H1 (cell line): ENCODE results near the gene CHCHD6. TPM values are rescaled to one million over a fixed set of nuclear protein-coding genes. Genes with fewer than 3 reads are reported as not detected.

ENCODE experiments used
- CTCF ChIA-PET: fragments of 300-600 bp; sonication (Branson Sonifier 250); formaldehyde crosslinking; loops from one replicate; lab custom pipeline; 2021; ENCODE audit not compliant: partially characterized antibody; lab: Charles Lee
- POLR2A ChIA-PET: fragments of 300-600 bp; sonication (Branson Sonifier 250); formaldehyde crosslinking; loops from one replicate; lab custom pipeline; 2021; ENCODE audit warnings: inconsistent platforms; ENCODE audit not compliant: partially characterized antibody; lab: Charles Lee
- DNase-seq, 2 experiments: peaks; one replicate each; pipeline versions ENCODE4 v3.0.0 to v3.0.0-alpha.2; 2010 to 2022; ENCODE audit warnings: low spot score in 2 of 2, low read depth in 1 of 2, mixed read lengths in 1 of 2
- FAIRE-seq: peaks from 2 replicates; lab custom pipeline; 2011; peaks lifted over from hg19 to GRCh38; lab: Jason Lieb, UNC
- H2AFZ ChIP-seq: 2 replicates; pipeline ENCODE4 v1.8.1; 2012; ENCODE audit warnings: low read length, inconsistent platforms
- H2AK5ac ChIP-seq: 2 replicates; pipeline ENCODE4 v1.6.1; 2013; ENCODE audit warnings: low read depth, low read length
- H2BK120ac ChIP-seq: replicated peaks from 2 replicates; pipeline ENCODE3; 2013; ENCODE audit warnings: low read depth, low read length, inconsistent platforms
- H2BK12ac ChIP-seq: 2 replicates; pipeline ENCODE4 v1.6.1; 2013; ENCODE audit warnings: low read depth, low read length
- H2BK15ac ChIP-seq: 2 replicates; pipeline ENCODE4 v1.6.1; 2013; ENCODE audit warnings: low read length
- H2BK20ac ChIP-seq: 2 replicates; pipeline ENCODE4 v1.6.1; 2013; ENCODE audit warnings: low read length
- H2BK5ac ChIP-seq: 2 replicates; pipeline ENCODE4 v1.6.1; 2013; ENCODE audit warnings: low read depth, low read length
- H3K14ac ChIP-seq: 2 replicates; pipeline ENCODE4 v1.6.1; 2013; ENCODE audit warnings: inconsistent platforms; ENCODE audit not compliant: insufficient read length
- H3K18ac ChIP-seq: 2 replicates; pipeline ENCODE4 v1.6.1; 2013; ENCODE audit warnings: low read length; ENCODE audit errors: extremely low read depth
- H3K23ac ChIP-seq: 2 replicates; pipeline ENCODE4 v1.6.1; 2013; ENCODE audit warnings: inconsistent platforms; ENCODE audit not compliant: insufficient read length
- H3K23me2 ChIP-seq: 2 replicates; pipeline ENCODE4 v1.6.1; 2013; ENCODE audit warnings: low read depth, low read length
- H3K27ac ChIP-seq: 2 replicates; pipeline ENCODE4 v1.6.1; 2011; ENCODE audit warnings: low read depth, low read length, inconsistent platforms
- H3K27me3 ChIP-seq, 4 experiments: replicated peaks in 1 of 4; 1 replicate in 1 of 4; 2 replicates in 3 of 4; pipeline versions ENCODE4 v1.6.1 to v1.8.1; 2011 to 2013; ENCODE audit warnings: low read length in 3 of 4, mild to moderate bottlenecking in 3 of 4, inconsistent platforms in 2 of 4, mixed read lengths in 2 of 4, moderate library complexity in 1 of 4; ENCODE audit not compliant: control insufficient read depth in 3 of 4, insufficient read depth in 3 of 4; ENCODE audit errors: extremely low read depth in 1 of 4
- H3K36me3 ChIP-seq, 4 experiments: 2 replicates each; pipeline versions ENCODE4 v1.6.1 to v1.8.1; 2011 to 2013; ENCODE audit warnings: mild to moderate bottlenecking in 4 of 4, low read length in 3 of 4, moderate library complexity in 2 of 4, control low read depth in 1 of 4, inconsistent platforms in 1 of 4; ENCODE audit not compliant: insufficient read depth in 4 of 4, control insufficient read depth in 2 of 4
- H3K4ac ChIP-seq: replicated peaks from 2 replicates; pipeline ENCODE3; 2013; ENCODE audit warnings: low read length, low read depth, mixed read lengths, inconsistent platforms; ENCODE audit not compliant: insufficient read length
- H3K4me1 ChIP-seq, 4 experiments: replicated peaks in 1 of 4; 1 replicate in 1 of 4; 2 replicates in 3 of 4; pipeline versions ENCODE4 v1.6.1 to v1.8.1; 2011 to 2013; ENCODE audit warnings: low read length in 3 of 4, inconsistent platforms in 2 of 4, mixed read lengths in 1 of 4; ENCODE audit not compliant: insufficient read depth in 4 of 4, control insufficient read depth in 3 of 4
- H3K4me2 ChIP-seq, 2 experiments: 2 replicates each; pipeline versions ENCODE4 v1.6.1 to v1.8.1; 2011 to 2013; ENCODE audit warnings: low read depth in 2 of 2, low read length in 2 of 2, control low read depth in 1 of 2, inconsistent platforms in 1 of 2, mild to moderate bottlenecking in 1 of 2; ENCODE audit not compliant: insufficient read depth in 1 of 2
- H3K4me3 ChIP-seq, 4 experiments: fragments of 200-600, 300-600 bp in 1 of 4; sonication (generic), shearing (Covaris generic), sonication (Bioruptor Twin) in 1 of 4; 2 replicates each; pipeline versions ENCODE4 v1.5.1 to v1.8.1; 2011 to 2016; ENCODE audit warnings: low read length in 4 of 4, low read depth in 3 of 4, control low read depth in 2 of 4, inconsistent platforms in 2 of 4, mild to moderate bottlenecking in 2 of 4, mixed read lengths in 1 of 4, moderate library complexity in 1 of 4; ENCODE audit not compliant: insufficient read depth in 2 of 4; ENCODE audit errors: extremely low read depth in 1 of 4
- H3K56ac ChIP-seq: replicated peaks from 2 replicates; pipeline ENCODE3; 2013; ENCODE audit warnings: low read depth, mild to moderate bottlenecking, mixed read lengths, low read length, inconsistent platforms; ENCODE audit not compliant: insufficient read length
- H3K79me1 ChIP-seq: 2 replicates; pipeline ENCODE4 v1.6.1; 2013; ENCODE audit warnings: low read depth, low read length, control low read depth
- H3K79me2 ChIP-seq, 2 experiments: 2 replicates each; pipeline versions ENCODE4 v1.6.1 to v1.8.1; 2012 to 2013; ENCODE audit warnings: low read length in 2 of 2, mild to moderate bottlenecking in 2 of 2, inconsistent platforms in 1 of 2; ENCODE audit not compliant: insufficient read depth in 2 of 2, control insufficient read depth in 1 of 2
- H3K9ac ChIP-seq, 4 experiments: replicated peaks in 1 of 4; 1 replicate in 1 of 4; 2 replicates in 3 of 4; pipeline versions ENCODE4 v1.6.1 to v1.8.1; 2011 to 2013; ENCODE audit warnings: low read depth in 3 of 4, low read length in 3 of 4, control low read depth in 2 of 4, mild to moderate bottlenecking in 2 of 4, moderate library complexity in 2 of 4, inconsistent platforms in 1 of 4; ENCODE audit errors: extremely low read depth in 1 of 4
- H3K9me3 ChIP-seq, 2 experiments: 2 replicates each; pipeline versions ENCODE4 v1.6.1 to v1.8.1; 2012 to 2013; ENCODE audit warnings: mild to moderate bottlenecking in 2 of 2, moderate library complexity in 2 of 2, control low read depth in 1 of 2, inconsistent platforms in 1 of 2, low read depth in 1 of 2, low read length in 1 of 2, mixed read lengths in 1 of 2; ENCODE audit not compliant: insufficient read depth in 2 of 2
- H4K20me1 ChIP-seq, 2 experiments: replicated peaks in 1 of 2; 2 replicates each; pipeline versions ENCODE3 to v1.8.1; 2011 to 2013; ENCODE audit warnings: inconsistent platforms in 2 of 2, low read length in 2 of 2, mild to moderate bottlenecking in 1 of 2; ENCODE audit not compliant: insufficient read depth in 2 of 2, control insufficient read depth in 1 of 2
- H4K5ac ChIP-seq: 2 replicates; pipeline ENCODE4 v1.6.1; 2013; ENCODE audit warnings: low read length, low read depth, mixed read lengths, inconsistent platforms; ENCODE audit not compliant: insufficient read length
- H4K8ac ChIP-seq: 2 replicates; pipeline ENCODE4 v1.8.0; 2013; ENCODE audit warnings: mild to moderate bottlenecking, moderate library complexity, low read length, inconsistent platforms; ENCODE audit not compliant: insufficient read depth; ENCODE audit errors: extremely low read depth
- H4K91ac ChIP-seq: replicated peaks from 2 replicates; pipeline ENCODE3; 2013; ENCODE audit warnings: low read length, mixed read lengths, inconsistent platforms; ENCODE audit not compliant: insufficient read length
- EP300 ChIP-seq, 2 experiments: IDR thresholded peaks; 1 replicate in 1 of 2; 2 replicates in 1 of 2; pipeline ENCODE4 v1.6.1; 2011 to 2012; ENCODE audit warnings: low read depth in 2 of 2, low read length in 2 of 2, mild to moderate bottlenecking in 2 of 2, borderline replicate concordance in 1 of 2, inconsistent platforms in 1 of 2, moderate library complexity in 1 of 2
- EZH2 ChIP-seq: fragments of 200-600 bp; sonication (generic); IDR thresholded peaks from 2 replicates; pipeline ENCODE4 v1.7.1; 2012; ENCODE audit warnings: low read depth, mild to moderate bottlenecking, moderate library complexity, low read length, inconsistent platforms; ENCODE audit not compliant: severe bottlenecking
- JUND ChIP-seq: IDR thresholded peaks from 2 replicates; pipeline ENCODE4 v1.6.1; 2011; ENCODE audit warnings: mild to moderate bottlenecking, improper control_type of control experiment, low read length
- RXRA ChIP-seq: IDR thresholded peaks from 2 replicates; pipeline ENCODE4 v1.6.1; 2011; ENCODE audit warnings: low read depth, mild to moderate bottlenecking, low read length, moderate library complexity; ENCODE audit not compliant: insufficient read depth
- SRF ChIP-seq: IDR thresholded peaks from 2 replicates; pipeline ENCODE4 v1.6.1; 2011; ENCODE audit warnings: mild to moderate bottlenecking, low read depth, low read length, moderate library complexity
- TCF12 ChIP-seq: IDR thresholded peaks from 2 replicates; pipeline ENCODE4 v1.6.1; 2011; ENCODE audit warnings: low read depth, mild to moderate bottlenecking, low read length
- TEAD4 ChIP-seq: IDR thresholded peaks from 2 replicates; pipeline ENCODE4 v1.6.1; 2012; ENCODE audit warnings: low read depth, low read length, inconsistent platforms, mixed read lengths
- YY1 ChIP-seq: IDR thresholded peaks from 2 replicates; pipeline ENCODE4 v1.6.1; 2011; ENCODE audit warnings: low read depth, mild to moderate bottlenecking, low read length
- WGBS, 2 experiments: shearing (Covaris generic) in 1 of 2; methylation state at CpG; one replicate each; pipeline versions ENCODE4 v1.1.6 to v1.1.7; 2013 to 2015; ENCODE audit warnings: low lambda C conversion rate in 2 of 2, mixed read lengths in 2 of 2, inconsistent platforms in 1 of 2, low coverage in 1 of 2, missing lambda C conversion rate in 1 of 2; ENCODE audit not compliant: insufficient replicate concordance in 2 of 2, insufficient coverage in 1 of 2, insufficient read length in 1 of 2; ENCODE audit errors: extremely low coverage in 1 of 2, missing lambda C conversion rate in 1 of 2; 5-methylcytosine and 5-hydroxymethylcytosine counted together
- polyA plus RNA-seq, 7 experiments: library from polyadenylated mRNA; depleted of rRNA in 3 of 7; stranded (reverse) in 5 of 7; unstranded in 2 of 7; fragments of >200 nt in 5 of 7; fragments of 200-250 nt in 2 of 7; gene quantifications; 1 replicate in 5 of 7; 2 replicates in 1 of 7; 4 replicates in 1 of 7; pipeline versions ENCODE4 v1.2.1 to v1.2.3, GENCODE V29; 2011 to 2013; ENCODE audit warnings: missing spikeins in 2 of 7, mixed read lengths in 2 of 7
- total RNA-seq: library from RNA; stranded (reverse); fragmentation: NEBNext Ultra II Directional; extraction: Animal tissue kit (Norgen Biotek cat#: 25700); gene quantifications from 2 replicates; pipeline ENCODE4 v1.2.1, GENCODE V29; 2021
- TF ChIP-seq, protein P1 (sequence below): IDR thresholded peaks from 2 replicates; pipeline ENCODE4 v1.6.1; 2011; ENCODE audit warnings: low read length, improper control_type of control experiment

CHCHD6 gene
- total and polyA plus RNA-seq, 2 of the 8 experiments (the other 6 are each of a cell fraction or from before 2014, with no cell fraction given), result 32.4 to 37.6 TPM

DNA sequence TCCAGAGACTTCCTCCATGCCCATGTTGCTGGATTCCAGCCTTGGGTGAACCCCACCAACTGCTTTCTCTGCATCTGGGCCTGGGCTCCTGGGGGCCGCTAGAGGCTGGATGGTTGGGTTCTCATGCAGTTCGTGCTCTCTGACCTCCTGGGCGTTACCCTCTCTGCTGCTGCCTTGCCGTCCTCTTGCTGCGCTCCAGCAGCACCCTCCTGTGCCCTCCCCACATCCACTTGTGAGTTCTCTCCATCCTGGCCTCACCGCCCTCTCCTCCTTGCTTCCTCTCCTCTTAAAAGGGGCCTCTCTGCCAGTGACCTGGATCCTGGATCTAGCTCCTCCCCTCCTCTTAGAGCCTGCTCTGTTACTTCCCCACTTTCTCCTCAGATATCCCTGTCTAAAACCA, 43.7 kb downstream of the CHCHD6 start:
- Histone ChIP-seq H2BK120ac (no peak overlapping the region), H3K4ac (no peak overlapping the region), H4K8ac (no peak overlapping the region; the same call in 1 of the 2 replicates), H2BK12ac (no peak overlapping the region), H4K20me1 (peaks cover 0 to 5% of the 10 kb centered on the region in 2 experiments), H2AFZ (no peak overlapping the region), H3K56ac (no peak overlapping the region), H3K23me2 (no peaks in the 10 kb centered on the region), H3K27ac (no peak overlapping the region), H3K14ac (no peak overlapping the region), H3K79me1 (peaks cover 4% of the 10 kb centered on the region), H3K9ac (no peak overlapping the region), H3K27me3 (no peaks in the 10 kb centered on the region), H2BK20ac (no peak overlapping the region), H4K5ac (no peak overlapping the region), H3K36me3 (no peaks in the 10 kb centered on the region), H3K79me2 (no peaks in the 10 kb centered on the region), H4K91ac (no peak overlapping the region), H3K9me3 (no peaks in the 10 kb centered on the region), H2BK15ac (no peak overlapping the region), H3K4me3 (no peak overlapping the region), H3K23ac (no peak overlapping the region), H2AK5ac (no peak overlapping the region), H3K18ac (no peak overlapping the region), H2BK5ac (no peak overlapping the region), H3K4me1 (peaks cover 11 to 14% (median 13%) of the 10 kb centered on the region in 4 experiments), H3K4me2 (no peak overlapping the region)
- POLR2A ChIA-PET, result no interaction called here
- DNase-seq (no peak), FAIRE-seq (no peak)
- 93% methylated on average over 6 of the region's 6 CpGs; no CpG with 5 or more reads in 1 of the 2 experiments for WGBS, 2 experiments
- CTCF ChIA-PET, result interaction anchor here (0.8 to 8.2 kb wide), 4 partner anchors 10 to 326 kb away, joined by 3 to 42 read pairs (median 4); no protein-coding TSS in a partner anchor
- TF ChIP-seq EP300 (IDR thresholded peaks at IDR 0.05; ENCODE audit: borderline replicate concordance in 1 of 2, low read depth in 2 of 2, low read length in 2 of 2) (no peak), RXRA (no peak), JUND (no peak), TEAD4 (no peak), TCF12 (no peak), SRF (no peak), YY1 (no peak), EZH2 (no peak)
- TF ChIP-seq, protein P1, sequence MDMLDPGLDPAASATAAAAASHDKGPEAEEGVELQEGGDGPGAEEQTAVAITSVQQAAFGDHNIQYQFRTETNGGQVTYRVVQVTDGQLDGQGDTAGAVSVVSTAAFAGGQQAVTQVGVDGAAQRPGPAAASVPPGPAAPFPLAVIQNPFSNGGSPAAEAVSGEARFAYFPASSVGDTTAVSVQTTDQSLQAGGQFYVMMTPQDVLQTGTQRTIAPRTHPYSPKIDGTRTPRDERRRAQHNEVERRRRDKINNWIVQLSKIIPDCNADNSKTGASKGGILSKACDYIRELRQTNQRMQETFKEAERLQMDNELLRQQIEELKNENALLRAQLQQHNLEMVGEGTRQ, result no peak
